ENCODE results near the gene EPB41L5. TPM values are rescaled to one million over a fixed set of nuclear protein-coding genes. Genes with fewer than 3 reads are reported as not detected.

Gene EPB41L5
- total RNA-seq, 4 donors from 2014 or later: 13.7 to 49.7 (median 21.1) TPM

DNA sequence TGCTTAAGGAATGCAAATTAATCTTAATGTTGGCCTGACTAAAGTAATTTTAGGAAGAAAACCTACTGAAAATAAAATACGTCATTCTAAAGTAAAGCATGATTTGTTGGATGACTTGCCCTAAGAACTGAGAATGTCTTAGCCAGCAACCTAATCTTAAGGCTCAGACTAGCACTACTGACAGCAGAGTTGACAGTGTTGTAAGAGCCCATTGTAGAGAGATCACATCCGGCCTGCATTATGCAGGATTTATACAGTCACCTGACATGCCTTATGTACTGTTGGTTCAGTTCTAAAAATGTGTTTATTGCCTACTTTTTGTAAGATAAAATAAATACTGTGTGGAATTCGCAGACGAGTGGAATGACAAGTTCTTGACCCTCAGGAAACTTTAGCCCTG is 128.0 kb downstream of the EPB41L5 start:
- H3K27ac ChIP-seq: no peak overlapping the region
- H3K27me3 ChIP-seq: no peaks in the 10 kb centered on the region
- H3K9me3 ChIP-seq: no peaks in the 10 kb centered on the region
- no peak for ATAC-seq
- H3K4me1 ChIP-seq: no peaks in the 10 kb centered on the region
- no peak for TF ChIP-seq CTCF (IDR thresholded peaks at IDR 0.05)
- no peak for TF ChIP-seq POLR2A (IDR thresholded peaks at IDR 0.05)
- no peak for TF ChIP-seq POLR2AphosphoS5 (IDR thresholded peaks at IDR 0.05)
- no peak for TF ChIP-seq EP300 (IDR thresholded peaks at IDR 0.05)
- H3K36me3 ChIP-seq: peaks cover 0 to 20% of the 10 kb centered on the region in 2 donors
- H3K4me3 ChIP-seq: no peak overlapping the region
- WGBS, 2 donors (ENCODE audit: low coverage in 1 of 2): 68 to 88% methylated on average over 3 to 4 of the region's 4 CpGs

DNA sequence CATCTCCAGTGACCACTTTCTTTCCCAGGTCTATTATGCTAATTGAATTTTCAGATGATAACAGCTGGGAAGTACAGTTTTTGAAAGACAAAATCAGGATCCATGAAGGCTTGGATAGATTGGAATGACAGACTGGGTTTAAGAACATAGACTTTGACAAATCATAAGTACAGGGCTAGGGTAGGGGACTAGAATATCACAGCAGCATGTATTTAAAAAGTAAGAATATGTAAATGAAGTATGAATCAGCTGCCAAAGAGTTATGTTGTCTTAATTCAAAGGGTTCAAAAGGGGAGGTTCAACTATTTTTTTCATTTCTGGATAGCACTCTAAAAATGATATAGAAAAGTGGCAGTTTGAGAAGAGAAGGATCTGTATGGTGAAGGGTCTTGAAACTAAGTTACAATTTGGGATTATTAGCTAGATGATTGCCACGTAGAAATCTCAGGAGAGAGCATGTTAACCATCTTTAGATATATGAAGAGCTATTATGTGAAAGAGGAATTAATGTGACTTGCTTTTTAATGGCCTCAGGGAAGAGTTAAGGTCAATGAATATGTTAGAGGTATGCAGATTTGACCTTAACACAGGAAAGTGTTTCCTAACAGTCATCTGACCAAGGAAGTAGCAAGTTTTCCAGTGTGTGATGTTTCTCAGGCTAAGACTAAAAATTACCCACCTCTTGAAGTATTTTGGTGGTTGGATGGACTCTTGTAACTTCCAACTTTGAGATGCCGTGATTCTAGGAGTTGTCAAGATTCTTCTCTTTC is 128.6 kb downstream of the EPB41L5 start:
- no peak overlapping the region for H3K27ac ChIP-seq
- H3K4me3 ChIP-seq: no peak overlapping the region
- TF ChIP-seq CTCF (IDR thresholded peaks at IDR 0.05) (no peak), POLR2A (IDR thresholded peaks at IDR 0.05) (no peak), EP300 (IDR thresholded peaks at IDR 0.05) (no peak), POLR2AphosphoS5 (IDR thresholded peaks at IDR 0.05) (no peak)
- WGBS, 2 donors (ENCODE audit: low coverage in 1 of 2): 66 to 87% methylated on average over 2 of the region's 2 CpGs
- no peaks in the 10 kb centered on the region for H3K4me1 ChIP-seq
- no peaks in the 10 kb centered on the region for H3K9me3 ChIP-seq
- no peak for ATAC-seq
- no peaks in the 10 kb centered on the region for H3K27me3 ChIP-seq
- H3K36me3 ChIP-seq: peaks cover 0 to 25% of the 10 kb centered on the region in 2 donors

GRCh38 chr2:120142528-120143219 is 129.8 kb downstream of the EPB41L5 start:
- Histone ChIP-seq H3K4me1 (no peaks in the 10 kb centered on the region), H3K4me3 (no peak overlapping the region), H3K36me3 (peaks cover 0 to 36% of the 10 kb centered on the region in 2 donors), H3K9me3 (no peaks in the 10 kb centered on the region), H3K27me3 (no peaks in the 10 kb centered on the region), H3K27ac (no peak overlapping the region)
- ATAC-seq: no peak
- 52 to 65% methylated on average over 2 of the region's 2 CpGs for WGBS, 2 donors (ENCODE audit: low coverage in 1 of 2)
- TF ChIP-seq POLR2A (IDR thresholded peaks at IDR 0.05) (no peak), CTCF (IDR thresholded peaks at IDR 0.05) (no peak), EP300 (IDR thresholded peaks at IDR 0.05) (no peak), POLR2AphosphoS5 (IDR thresholded peaks at IDR 0.05) (no peak)

DNA sequence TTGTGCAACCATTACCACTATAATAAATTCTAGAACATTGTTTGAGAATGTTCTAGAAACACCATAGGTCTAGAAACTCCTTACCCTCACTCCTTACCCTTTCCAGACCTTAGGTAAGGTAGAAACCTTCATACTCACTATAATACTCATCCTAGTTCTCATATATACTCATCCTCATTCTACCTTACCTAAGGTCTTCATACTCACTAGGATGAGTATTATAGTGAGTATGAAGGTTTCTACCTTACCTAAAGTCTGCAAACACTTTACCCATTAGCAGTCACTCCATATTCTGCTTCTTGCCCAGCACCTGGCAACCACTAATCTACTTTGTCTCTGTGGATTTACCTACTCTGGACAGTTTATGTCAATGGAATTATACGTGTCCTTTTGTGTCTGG is 135.4 kb downstream of the EPB41L5 start:
- 89 to 100% methylated on average over 1 of the region's 1 CpG for WGBS, 2 donors (ENCODE audit: low coverage in 1 of 2)
- Histone ChIP-seq H3K4me3 (no peak overlapping the region), H3K9me3 (peaks cover 0 to 32% (median 0%) of the 10 kb centered on the region in 3 donors), H3K4me1 (no peaks in the 10 kb centered on the region), H3K27me3 (no peaks in the 10 kb centered on the region), H3K36me3 (peaks cover 0 to 81% of the 10 kb centered on the region in 2 donors), H3K27ac (no peak overlapping the region)
- ATAC-seq: no peak
- no peak for TF ChIP-seq POLR2AphosphoS5 (IDR thresholded peaks at IDR 0.05)
- TF ChIP-seq EP300 (IDR thresholded peaks at IDR 0.05): no peak
- no peak for TF ChIP-seq POLR2A (IDR thresholded peaks at IDR 0.05)
- no peak for TF ChIP-seq CTCF (IDR thresholded peaks at IDR 0.05)
